GM19463 (cell line): ENCODE data around the gene GRB7.
"Not testable (repeated sequence)": the region's sequence is repeated elsewhere in the genome, so short reads cannot be mapped to it uniquely, and the experiment has no call there.

Source experiments
- ATAC-seq: cut with Tn5 transposase; IDR thresholded peaks from one replicate; pipeline ENCODE4 v1.9.1; 2021; ENCODE audit warnings: mild to moderate bottlenecking, moderate library complexity; ENCODE audit not compliant: unreplicated experiment

The GRB7 gene

GRCh38 chr17:39750131-39751015 is 12.6 kb downstream of the GRB7 start:
- ATAC-seq: no peak

- ATAC-seq: no peak
These were observed 13.3 kb downstream of the GRB7 start for GRCh38 chr17:39751016-39751543.

- no peak for ATAC-seq
These were observed 13.9 kb downstream of the GRB7 start for GRCh38 chr17:39751637-39752036.

GRCh38 chr17:39752241-39752881 is 14.6 kb downstream of the GRB7 start:
- no peak for ATAC-seq

GRCh38 chr17:39753514-39754160 is 15.9 kb downstream of the GRB7 start:
- ATAC-seq: peak; percentile 14

- ATAC-seq: peak; percentile 62
These were observed 16.6 kb downstream of the GRB7 start for GRCh38 chr17:39754161-39754957.

- no peak for ATAC-seq
These were observed 17.3 kb downstream of the GRB7 start for GRCh38 chr17:39754958-39755553.

- no peak for ATAC-seq
These were observed 18.0 kb downstream of the GRB7 start for GRCh38 chr17:39755554-39756379.

- ATAC-seq: no peak
These were observed 18.8 kb downstream of the GRB7 start for GRCh38 chr17:39756380-39757079.

GRCh38 chr17:39757176-39757662 is 19.5 kb downstream of the GRB7 start:
- no peak for ATAC-seq

- ATAC-seq: peak; percentile 20
These were observed 20.5 kb downstream of the GRB7 start for GRCh38 chr17:39757931-39758873.

- ATAC-seq: no peak
These were observed 21.5 kb downstream of the GRB7 start for GRCh38 chr17:39759204-39759603.

GRCh38 chr17:39761861-39762496 is 24.2 kb downstream of the GRB7 start:
- ATAC-seq: no peak

- ATAC-seq: no peak
These were observed 25.5 kb downstream of the GRB7 start for GRCh38 chr17:39763051-39763820.

GRCh38 chr17:39764171-39764570 is 26.4 kb downstream of the GRB7 start:
- not testable (repeated sequence) for ATAC-seq

GRCh38 chr17:39765175-39765574 is 27.4 kb downstream of the GRB7 start:
- no peak for ATAC-seq
